ENCODE results near the gene DLG3.

DNA sequence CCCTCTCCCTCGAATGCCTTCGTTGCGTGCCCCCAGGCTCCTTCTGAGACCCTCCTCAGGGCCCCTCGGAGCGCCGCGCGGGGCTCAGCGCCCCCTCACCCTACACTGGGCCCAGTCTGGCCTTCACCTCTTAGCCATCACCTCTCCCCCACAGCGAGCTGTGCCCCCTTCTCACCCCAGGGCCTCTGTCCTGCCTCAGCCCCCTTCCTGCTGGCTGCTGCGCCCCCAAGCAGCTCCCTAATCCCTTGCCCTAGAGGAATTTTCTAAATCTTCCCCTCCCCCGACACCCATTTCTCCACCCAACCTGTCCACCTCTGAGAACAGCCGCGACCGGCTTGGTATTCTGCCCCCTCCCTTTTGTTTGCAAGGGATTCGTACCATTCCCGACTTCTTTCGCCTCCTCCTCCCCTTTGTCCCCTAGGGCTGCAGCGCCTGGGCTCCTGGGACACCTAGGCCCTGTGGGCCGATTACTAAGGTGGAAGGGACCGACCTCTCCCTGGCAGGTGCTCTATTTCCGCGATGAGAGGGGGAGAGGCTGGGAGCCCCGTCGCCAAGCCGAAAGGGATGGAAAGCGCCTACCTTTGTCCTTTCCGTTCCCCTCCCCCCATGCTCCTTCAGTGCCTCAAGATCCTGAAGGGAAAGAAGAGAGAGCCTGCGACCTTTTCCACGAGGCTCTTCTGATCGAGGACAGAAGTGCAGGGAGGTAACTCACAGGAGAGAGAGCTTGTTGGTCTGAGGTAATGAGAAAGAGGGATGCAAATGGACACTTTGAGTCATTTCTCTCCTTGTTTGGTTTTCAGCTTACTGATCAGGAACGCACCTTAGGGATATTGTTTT lies 10.9 kb downstream of the DLG3 start:
- TF ChIP-seq, protein P1, sequence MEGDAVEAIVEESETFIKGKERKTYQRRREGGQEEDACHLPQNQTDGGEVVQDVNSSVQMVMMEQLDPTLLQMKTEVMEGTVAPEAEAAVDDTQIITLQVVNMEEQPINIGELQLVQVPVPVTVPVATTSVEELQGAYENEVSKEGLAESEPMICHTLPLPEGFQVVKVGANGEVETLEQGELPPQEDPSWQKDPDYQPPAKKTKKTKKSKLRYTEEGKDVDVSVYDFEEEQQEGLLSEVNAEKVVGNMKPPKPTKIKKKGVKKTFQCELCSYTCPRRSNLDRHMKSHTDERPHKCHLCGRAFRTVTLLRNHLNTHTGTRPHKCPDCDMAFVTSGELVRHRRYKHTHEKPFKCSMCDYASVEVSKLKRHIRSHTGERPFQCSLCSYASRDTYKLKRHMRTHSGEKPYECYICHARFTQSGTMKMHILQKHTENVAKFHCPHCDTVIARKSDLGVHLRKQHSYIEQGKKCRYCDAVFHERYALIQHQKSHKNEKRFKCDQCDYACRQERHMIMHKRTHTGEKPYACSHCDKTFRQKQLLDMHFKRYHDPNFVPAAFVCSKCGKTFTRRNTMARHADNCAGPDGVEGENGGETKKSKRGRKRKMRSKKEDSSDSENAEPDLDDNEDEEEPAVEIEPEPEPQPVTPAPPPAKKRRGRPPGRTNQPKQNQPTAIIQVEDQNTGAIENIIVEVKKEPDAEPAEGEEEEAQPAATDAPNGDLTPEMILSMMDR (optimal IDR thresholded peaks at IDR 0.05 in 1 of 3, IDR thresholded peaks at IDR 0.05 in 1 of 3, conservative IDR thresholded peaks at IDR 0.05 in 1 of 3; ENCODE audit: extremely low read depth in 1 of 3, insufficient read depth in 2 of 3, low read length in 3 of 3), result no peak
- TF ChIP-seq EZH2 (IDR thresholded peaks at IDR 0.05; ENCODE audit: low read length), result no peak

Measured in keratinocyte (primary cell).